ENCODE measurements around the gene HCFC1R1. TPM values are rescaled to one million over a fixed set of nuclear protein-coding genes. Genes with fewer than 3 reads are reported as not detected.

HCFC1R1 gene
- total RNA-seq, 1 experiment from 2014 or later: 61.3 TPM

DNA sequence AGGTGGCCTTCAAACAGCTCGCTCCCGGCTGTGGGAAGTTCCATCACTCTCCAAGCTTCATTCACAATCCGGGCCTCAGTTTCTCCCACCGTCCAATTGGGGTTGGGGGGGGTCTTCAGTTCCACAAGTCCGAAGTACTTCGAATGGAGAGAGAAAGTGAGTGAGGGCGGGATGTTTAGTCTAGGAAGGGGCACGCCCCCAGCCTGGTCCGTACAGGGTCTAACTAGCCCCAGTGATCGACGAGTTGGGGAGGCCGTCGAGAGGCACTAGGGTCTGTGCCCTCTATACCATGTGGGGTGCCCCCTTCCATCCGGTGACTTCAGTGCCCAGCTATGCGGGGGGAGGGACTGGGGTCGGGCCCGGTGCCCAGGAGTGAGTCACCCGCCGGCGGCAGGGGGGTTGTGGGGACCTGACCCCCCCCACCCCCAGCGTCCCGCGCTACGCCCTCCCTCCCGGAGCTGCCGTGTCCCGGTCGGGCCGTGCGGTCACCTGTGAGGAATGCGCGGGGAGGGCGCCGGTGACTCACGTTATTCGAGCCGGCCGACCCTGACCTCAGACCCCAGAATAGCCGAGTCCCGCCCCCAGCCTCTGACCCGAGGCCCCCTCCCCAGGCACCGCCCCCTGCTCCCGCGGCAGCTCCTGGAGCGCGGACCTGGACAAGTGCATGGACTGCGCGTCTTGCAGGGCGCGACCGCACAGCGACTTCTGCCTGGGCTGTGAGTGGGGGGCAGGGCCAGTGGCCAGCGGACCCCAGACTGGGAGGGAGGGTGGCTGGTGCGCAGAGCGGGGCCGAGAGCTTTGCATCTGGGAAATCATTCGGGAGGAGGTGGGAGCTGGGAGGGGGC lies 2.9 kb downstream of the HCFC1R1 start:
- no peaks in the 10 kb centered on the region for H4K20me1 ChIP-seq (ENCODE audit: control insufficient read depth, insufficient read depth, insufficient read length)
- H3K27ac ChIP-seq (ENCODE audit: insufficient read length, low read depth, low read length): peak overlapping the region; percentile 64
- TF ChIP-seq, protein P1, sequence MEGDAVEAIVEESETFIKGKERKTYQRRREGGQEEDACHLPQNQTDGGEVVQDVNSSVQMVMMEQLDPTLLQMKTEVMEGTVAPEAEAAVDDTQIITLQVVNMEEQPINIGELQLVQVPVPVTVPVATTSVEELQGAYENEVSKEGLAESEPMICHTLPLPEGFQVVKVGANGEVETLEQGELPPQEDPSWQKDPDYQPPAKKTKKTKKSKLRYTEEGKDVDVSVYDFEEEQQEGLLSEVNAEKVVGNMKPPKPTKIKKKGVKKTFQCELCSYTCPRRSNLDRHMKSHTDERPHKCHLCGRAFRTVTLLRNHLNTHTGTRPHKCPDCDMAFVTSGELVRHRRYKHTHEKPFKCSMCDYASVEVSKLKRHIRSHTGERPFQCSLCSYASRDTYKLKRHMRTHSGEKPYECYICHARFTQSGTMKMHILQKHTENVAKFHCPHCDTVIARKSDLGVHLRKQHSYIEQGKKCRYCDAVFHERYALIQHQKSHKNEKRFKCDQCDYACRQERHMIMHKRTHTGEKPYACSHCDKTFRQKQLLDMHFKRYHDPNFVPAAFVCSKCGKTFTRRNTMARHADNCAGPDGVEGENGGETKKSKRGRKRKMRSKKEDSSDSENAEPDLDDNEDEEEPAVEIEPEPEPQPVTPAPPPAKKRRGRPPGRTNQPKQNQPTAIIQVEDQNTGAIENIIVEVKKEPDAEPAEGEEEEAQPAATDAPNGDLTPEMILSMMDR (conservative IDR thresholded peaks at IDR 0.05): 0 out of 3 replicates have a peak, but pooled peaks have one; percentile 5

More for the DNA sequence above, 2.9 kb downstream of the HCFC1R1 start:
- peaks cover 2% of the 10 kb centered on the region; the same call in 1 of the 2 replicates for H3K4me1 ChIP-seq (ENCODE audit: insufficient read depth, low read length)
- H3K23ac ChIP-seq (ENCODE audit: insufficient read length, low read depth, low read length): no peak overlapping the region
- no peaks in the 10 kb centered on the region for H3K9me3 ChIP-seq (ENCODE audit: control insufficient read depth, low read depth, low read length)
- H3K79me2 ChIP-seq (ENCODE audit: insufficient read depth, low read length): peaks cover 9% of the 10 kb centered on the region; the same call in 1 of the 2 replicates
- Mint-ChIP-seq H3K4me3 (peak overlapping the region; percentile 93 to 96), H3K9me3 (no peaks in the 10 kb centered on the region; a peak in 2 of 5 replicates), H3K4me1 (peaks cover 29 to 58% of the 10 kb centered on the region in 2 experiments), H3K27me3 (ENCODE audit: low read depth) (peaks cover 7% of the 10 kb centered on the region; the same call in 1 of the 2 replicates), H3K27ac (peak overlapping the region; percentile 98 to 100 (median 99)), H3K36me3 (ENCODE audit: insufficient read depth in 1 of 3, low read depth in 3 of 3) (peaks cover 13 to 37% (median 25%) of the 10 kb centered on the region in 3 experiments)
- H2BK12ac ChIP-seq (ENCODE audit: insufficient read length, low read depth, low read length): no peak overlapping the region
- peak overlapping the region; percentile 89 for H3K18ac ChIP-seq (ENCODE audit: insufficient read length, low read depth, low read length)
- H3T11ph ChIP-seq (ENCODE audit: low read length): no peak overlapping the region
- H3K14ac ChIP-seq (ENCODE audit: insufficient read depth, low read length): peak overlapping the region; percentile 87
- H4K5ac ChIP-seq (ENCODE audit: insufficient read length, low read depth, low read length): no peak overlapping the region
- DNase-seq: peak; percentile 96
- peak overlapping the region; percentile 51 for H3K4me2 ChIP-seq (ENCODE audit: insufficient read depth, insufficient read length, low read length)
- H3K79me1 ChIP-seq (ENCODE audit: insufficient read depth, low read depth, low read length, poor library complexity, severe bottlenecking): no peaks in the 10 kb centered on the region
- no peak overlapping the region; the same call in 1 of the 2 replicates for H3K4ac ChIP-seq (ENCODE audit: low read depth, low read length)
- no peak overlapping the region for H2BK20ac ChIP-seq (ENCODE audit: low read depth, low read length, poor library complexity, severe bottlenecking)
- H3K9ac ChIP-seq (ENCODE audit: extremely low read depth, insufficient read length, low read length): peak overlapping the region; percentile 76
- H2AFZ ChIP-seq (ENCODE audit: low read length): no peak overlapping the region
- H2BK5ac ChIP-seq (ENCODE audit: insufficient read length, low read length): no peak overlapping the region
- no CpG with 5 or more reads among the region's 57 CpGs for WGBS (ENCODE audit: extremely low coverage, insufficient read length, low lambda C conversion rate)
- no peak overlapping the region for H4K8ac ChIP-seq (replicated peaks; ENCODE audit: insufficient read length, low read depth, low read length)
- H3K56ac ChIP-seq (ENCODE audit: insufficient read length, low read depth, low read length): no peak overlapping the region
- H2AK5ac ChIP-seq (ENCODE audit: insufficient read length, low read length): no peak overlapping the region
- H4K91ac ChIP-seq (ENCODE audit: insufficient read length, low read depth, low read length): no peak overlapping the region
- H3K27me3 ChIP-seq (ENCODE audit: insufficient read depth, low read length): no peaks in the 10 kb centered on the region
- H2BK120ac ChIP-seq (ENCODE audit: low read depth, low read length, poor library complexity, severe bottlenecking): no peak overlapping the region
- H2BK15ac ChIP-seq (ENCODE audit: low read depth, low read length): no peak overlapping the region
- H3K23me2 ChIP-seq (ENCODE audit: insufficient read length, low read depth, low read length, poor library complexity, severe bottlenecking): peaks cover 33% of the 10 kb centered on the region

Data from H9 (cell line).